Stimulated activated CD8-positive, alpha-beta memory T cell treated with anti-CD3 and anti-CD28 coated beads, Interleukin-7, amount 100 ng/mL, for 48 hours (primary cell): Measurements from ENCODE around the gene SBSN.

Source experiments
- DNase-seq, 2 donors: peaks; one replicate each; pipeline ENCODE4 v3.0.0-alpha.2; 2020; ENCODE audit warnings: low read depth in 1 of 2; ENCODE audit errors: extremely low read depth in 1 of 2

The SBSN gene

GRCh38 chr19:35555301-35556005 lies 27.3 kb upstream of the SBSN start:
- DNase-seq, result no peak

GRCh38 chr19:35554076-35554475 lies 26.0 kb upstream of the SBSN start:
- no peak for DNase-seq

- no peak for DNase-seq
These were observed 25.4 kb upstream of the SBSN start for GRCh38 chr19:35553385-35554000.

- no peak for DNase-seq
These were observed 24.6 kb upstream of the SBSN start for GRCh38 chr19:35552534-35553384.

- DNase-seq, result no peak
These were observed 23.1 kb upstream of the SBSN start for GRCh38 chr19:35551091-35551810.

GRCh38 chr19:35549879-35550523 lies 21.9 kb upstream of the SBSN start:
- no peak for DNase-seq

GRCh38 chr19:35549174-35549788 lies 21.2 kb upstream of the SBSN start:
- DNase-seq, result no peak

- no peak for DNase-seq
These were observed 18.4 kb upstream of the SBSN start for GRCh38 chr19:35546532-35546931.

- peak; percentile 68 to 74 for DNase-seq
These were observed 17.8 kb upstream of the SBSN start for GRCh38 chr19:35545855-35546381.

- peak; percentile 76 to 78 for DNase-seq
These were observed 17.1 kb upstream of the SBSN start, which contains the start of gene TMEM147 for GRCh38 chr19:35545001-35545854. Gene TMEM147 (plus strand): TSS chr19:35545626. CDS start chr19:35545740, 114 bp downstream.

GRCh38 chr19:35544110-35544802 lies 16.1 kb upstream of the SBSN start:
- no peak for DNase-seq

- no peak for DNase-seq
These were observed 15.4 kb upstream of the SBSN start for GRCh38 chr19:35543280-35544109.

- DNase-seq, result no peak
These were observed 14.1 kb upstream of the SBSN start for GRCh38 chr19:35542209-35542608.

GRCh38 chr19:35540356-35540927 lies 12.3 kb upstream of the SBSN start:
- no peak for DNase-seq

- no peak for DNase-seq
These were observed 11.7 kb upstream of the SBSN start for GRCh38 chr19:35539850-35540249.

- no peak for DNase-seq
These were observed 11.2 kb upstream of the SBSN start for GRCh38 chr19:35539314-35539713.
